Neuronal stem cell (in vitro differentiated cells): Measurements from ENCODE around the gene GPATCH4.
"Not testable (repeated sequence)": the region's sequence is repeated elsewhere in the genome, so short reads cannot be mapped to it uniquely, and the experiment has no call there.

Experiments
- DNase-seq: peaks from one replicate; pipeline ENCODE4 v3.0.0-alpha.2; 2013; ENCODE audit warnings: low spot score
- H2AFZ ChIP-seq: one replicate; pipeline ENCODE4 v1.6.1; 2013; ENCODE audit warnings: mild to moderate bottlenecking, low read length, inconsistent platforms
- H2AK5ac ChIP-seq: 2 replicates; pipeline ENCODE4 v1.6.1; 2013; ENCODE audit warnings: low read depth, mild to moderate bottlenecking, inconsistent platforms, low read length, moderate library complexity, mixed read lengths
- H2BK120ac ChIP-seq: 2 replicates; pipeline ENCODE4 v1.6.1; 2013; ENCODE audit warnings: low read depth, mild to moderate bottlenecking, inconsistent platforms, low read length, moderate library complexity, mixed read lengths
- H2BK12ac ChIP-seq: one replicate; pipeline ENCODE4 v1.6.1; 2013; ENCODE audit warnings: low read length, inconsistent platforms
- H2BK15ac ChIP-seq: 2 replicates; pipeline ENCODE4 v1.6.1; 2013; ENCODE audit warnings: mild to moderate bottlenecking, low read length, inconsistent platforms, mixed read lengths
- H2BK5ac ChIP-seq: one replicate; pipeline ENCODE4 v1.6.1; 2013; ENCODE audit warnings: inconsistent platforms, mild to moderate bottlenecking, low read length, moderate library complexity
- H3K14ac ChIP-seq: one replicate; pipeline ENCODE4 v1.6.1; 2013; ENCODE audit warnings: low read length, inconsistent platforms
- H3K18ac ChIP-seq: 2 replicates; pipeline ENCODE4 v1.6.1; 2013; ENCODE audit warnings: low read length, inconsistent platforms
- H3K23ac ChIP-seq: 2 replicates; pipeline ENCODE4 v1.6.1; 2013; ENCODE audit warnings: low read depth, mild to moderate bottlenecking, mixed read lengths, low read length, inconsistent platforms; ENCODE audit not compliant: poor library complexity
- H3K27ac ChIP-seq: replicated peaks from 3 replicates; pipeline ENCODE4 v1.5.1; 2013; ENCODE audit warnings: low read length, inconsistent platforms
- H3K27me3 ChIP-seq, 3 experiments: 2 replicates each; pipeline ENCODE4 v1.6.1; 2013; ENCODE audit warnings: low read length in 3 of 3, mild to moderate bottlenecking in 2 of 3, inconsistent platforms in 1 of 3, low read depth in 1 of 3, mixed read lengths in 1 of 3, moderate library complexity in 1 of 3; ENCODE audit not compliant: control insufficient read depth in 3 of 3, insufficient read depth in 3 of 3
- H3K36me3 ChIP-seq, 2 donors: replicated peaks in 1 of 2; 2 replicates each; pipeline ENCODE4 v1.6.1; 2013; ENCODE audit warnings: low read length in 2 of 2; ENCODE audit not compliant: control insufficient read depth in 2 of 2, insufficient read depth in 2 of 2
- H3K4ac ChIP-seq: 2 replicates; pipeline ENCODE4 v1.6.1; 2013; ENCODE audit warnings: inconsistent platforms, mild to moderate bottlenecking, low read length, moderate library complexity
- H3K4me1 ChIP-seq, 2 donors: 1 replicate in 1 of 2; 2 replicates in 1 of 2; pipeline ENCODE4 v1.6.1; 2013; ENCODE audit warnings: low read length in 2 of 2, low read depth in 1 of 2; ENCODE audit not compliant: control insufficient read depth in 2 of 2, insufficient read depth in 1 of 2
- H3K4me2 ChIP-seq: one replicate; pipeline ENCODE4 v1.6.1; 2013; ENCODE audit warnings: mild to moderate bottlenecking, low read length, inconsistent platforms; ENCODE audit not compliant: insufficient read depth, poor library complexity, severe bottlenecking
- H3K4me3 ChIP-seq, 2 donors: 2 replicates each; pipeline ENCODE4 v1.5.1; 2013; ENCODE audit warnings: low read length in 2 of 2, mild to moderate bottlenecking in 2 of 2, inconsistent platforms in 1 of 2, moderate library complexity in 1 of 2
- H3K79me1 ChIP-seq: one replicate; pipeline ENCODE4 v1.6.1; 2013; ENCODE audit warnings: low read depth, mild to moderate bottlenecking, inconsistent platforms, low read length, moderate library complexity
- H3K9ac ChIP-seq: one replicate; pipeline ENCODE4 v1.6.1; 2013; ENCODE audit warnings: mild to moderate bottlenecking, low read depth, low read length, inconsistent platforms; ENCODE audit not compliant: poor library complexity
- H3K9me3 ChIP-seq, 2 donors: replicated peaks in 1 of 2; 2 replicates each; pipeline versions ENCODE3 to v1.6.1; 2013; ENCODE audit warnings: low read length in 2 of 2, mild to moderate bottlenecking in 2 of 2, inconsistent platforms in 1 of 2, low read depth in 1 of 2, mixed read lengths in 1 of 2, moderate library complexity in 1 of 2; ENCODE audit not compliant: control insufficient read depth in 2 of 2, insufficient read depth in 1 of 2
- H4K8ac ChIP-seq: one replicate; pipeline ENCODE4 v1.6.1; 2013; ENCODE audit warnings: low read depth, mild to moderate bottlenecking, inconsistent platforms, low read length, moderate library complexity
- H4K91ac ChIP-seq: one replicate; pipeline ENCODE4 v1.6.1; 2013; ENCODE audit warnings: low read length, low read depth, mild to moderate bottlenecking, inconsistent platforms; ENCODE audit not compliant: poor library complexity
- WGBS, 2 donors: extraction: QIAGEN DNeasy Blood & Tissue Kit; methylation state at CpG; one replicate each; pipeline ENCODE4 v1.1.7; 2013; ENCODE audit warnings: missing lambda C conversion rate in 2 of 2, mixed read lengths in 1 of 2; ENCODE audit not compliant: insufficient read length in 2 of 2, insufficient replicate concordance in 1 of 2; ENCODE audit errors: extremely low coverage in 2 of 2; 5-methylcytosine and 5-hydroxymethylcytosine counted together

GPATCH4 gene

DNA sequence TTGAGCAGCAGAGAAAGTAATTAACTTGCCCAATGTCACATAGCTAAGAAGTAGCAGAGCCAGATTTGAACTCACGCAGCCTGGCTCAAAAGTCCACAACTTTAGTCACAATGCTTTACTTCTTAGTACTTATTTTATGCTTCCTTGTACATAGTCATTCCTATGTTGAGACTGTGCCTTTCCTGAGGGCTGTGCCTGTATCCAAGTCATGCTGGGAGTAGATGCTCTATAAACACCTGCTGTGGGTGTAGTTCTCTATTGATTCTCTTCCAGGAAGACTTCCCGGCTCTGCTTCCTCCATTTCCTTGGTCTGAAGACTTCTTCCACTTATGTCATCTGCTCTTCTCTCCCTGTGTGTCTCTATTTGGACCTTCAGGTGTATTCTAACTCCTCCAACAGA, 45.6 kb downstream of the GPATCH4 start:
- Histone ChIP-seq H2BK12ac (no peak overlapping the region), H3K27ac (no peak overlapping the region), H4K91ac (no peak overlapping the region), H2AK5ac (no peak overlapping the region), H2BK120ac (no peak overlapping the region), H3K9me3 (peaks cover 0 to 2% of the 10 kb centered on the region in 2 donors), H3K9ac (no peak overlapping the region), H4K8ac (no peak overlapping the region), H3K36me3 (peaks cover 43 to 77% of the 10 kb centered on the region in 2 donors), H3K18ac (no peak overlapping the region), H3K4me1 (no peaks in the 10 kb centered on the region), H3K23ac (no peak overlapping the region), H3K4ac (no peak overlapping the region), H3K27me3 (no peaks in the 10 kb centered on the region), H3K4me3 (no peak overlapping the region), H2AFZ (no peak overlapping the region), H2BK5ac (no peak overlapping the region), H3K4me2 (no peak overlapping the region), H3K79me1 (peaks cover 2% of the 10 kb centered on the region), H2BK15ac (no peak overlapping the region), H3K14ac (no peak overlapping the region)
- no peak for DNase-seq
- no CpG with 5 or more reads among the region's 2 CpGs for WGBS, 2 donors

DNA sequence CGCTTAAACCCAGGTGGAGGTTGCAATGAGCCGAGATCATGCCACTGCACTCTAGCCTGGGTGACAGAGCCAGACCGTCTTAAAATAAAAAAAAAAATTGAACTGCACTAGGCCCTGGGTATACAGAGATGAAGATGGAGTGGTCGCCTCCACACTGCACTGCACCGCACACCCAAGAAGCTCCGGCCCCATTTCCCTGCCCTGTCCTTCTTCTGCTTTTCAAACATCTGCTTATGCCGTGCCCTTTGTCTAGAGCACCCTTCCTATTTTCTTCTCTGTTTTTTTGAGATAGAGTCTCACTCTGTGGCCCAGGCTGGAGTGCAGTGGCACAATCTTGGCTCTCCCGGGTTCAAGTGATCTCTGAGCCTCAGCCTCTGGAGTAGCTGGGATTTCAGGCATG, 46.3 kb downstream of the GPATCH4 start:
- Histone ChIP-seq H2BK15ac (no peak overlapping the region), H3K23ac (no peak overlapping the region), H3K4me1 (no peaks in the 10 kb centered on the region), H3K27me3 (no peaks in the 10 kb centered on the region), H2BK120ac (no peak overlapping the region), H3K36me3 (peaks cover 43 to 77% of the 10 kb centered on the region in 2 donors), H4K91ac (no peak overlapping the region), H3K14ac (no peak overlapping the region), H4K8ac (no peak overlapping the region), H3K27ac (no peak overlapping the region), H3K9ac (no peak overlapping the region), H3K4ac (no peak overlapping the region), H3K79me1 (peaks cover 2% of the 10 kb centered on the region), H3K4me3 (no peak overlapping the region), H3K4me2 (no peak overlapping the region), H3K9me3 (peaks cover 0 to 2% of the 10 kb centered on the region in 2 donors), H3K18ac (no peak overlapping the region), H2BK12ac (no peak overlapping the region), H2AFZ (no peak overlapping the region), H2BK5ac (no peak overlapping the region), H2AK5ac (no peak overlapping the region)
- no peak for DNase-seq
- no CpG with 5 or more reads among the region's 8 CpGs for WGBS, 2 donors

DNA sequence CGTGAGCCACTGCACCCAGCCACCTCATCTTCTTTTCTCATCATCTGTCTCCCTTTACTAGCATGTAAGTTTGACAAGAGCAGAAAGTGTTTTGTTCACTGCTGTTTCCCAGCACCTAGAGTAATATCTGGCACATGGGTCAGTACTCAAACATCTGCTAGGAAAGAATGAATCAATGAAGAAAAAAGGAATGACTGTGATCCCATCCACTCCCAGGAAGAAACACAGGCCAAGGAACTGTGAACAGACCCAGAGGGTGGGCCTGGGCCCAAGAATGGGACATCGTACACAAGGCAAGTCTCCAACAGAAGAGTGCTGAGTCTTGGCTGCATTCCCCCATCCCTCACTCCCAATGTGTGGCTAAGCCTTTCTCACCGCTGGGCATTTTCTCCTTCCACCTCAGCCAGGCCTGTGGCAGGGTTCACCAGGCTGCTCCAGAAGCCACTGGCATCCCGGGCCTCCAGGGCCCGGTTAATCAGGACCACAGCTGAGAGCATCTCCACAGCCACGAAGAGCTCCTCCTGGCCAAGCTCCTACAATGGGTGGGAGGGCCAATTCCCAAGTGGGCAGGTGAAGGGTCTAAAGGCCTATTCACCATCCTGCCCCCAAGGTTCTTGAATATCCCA, 47.3 kb downstream of the GPATCH4 start:
- H3K27ac ChIP-seq, result no peak overlapping the region
- no peak overlapping the region for H3K4me3 ChIP-seq
- H2BK15ac ChIP-seq, result no peak overlapping the region
- H3K79me1 ChIP-seq, result peaks cover 2% of the 10 kb centered on the region
- H2BK120ac ChIP-seq, result no peak overlapping the region
- H4K91ac ChIP-seq, result no peak overlapping the region
- no peak overlapping the region for H2AK5ac ChIP-seq
- H2AFZ ChIP-seq, result no peak overlapping the region
- DNase-seq, result no peak
- H3K4me2 ChIP-seq, result no peak overlapping the region
- no peak overlapping the region for H2BK5ac ChIP-seq
- H3K9me3 ChIP-seq, result peaks cover 0 to 2% of the 10 kb centered on the region in 2 donors
- no peaks in the 10 kb centered on the region for H3K4me1 ChIP-seq
- no peak overlapping the region for H3K18ac ChIP-seq
- no peak overlapping the region for H4K8ac ChIP-seq
- no CpG with 5 or more reads among the region's 6 CpGs for WGBS, 2 donors
- no peak overlapping the region for H2BK12ac ChIP-seq
- no peak overlapping the region for H3K4ac ChIP-seq
- no peak overlapping the region for H3K14ac ChIP-seq
- no peak overlapping the region for H3K23ac ChIP-seq
- H3K27me3 ChIP-seq, result no peaks in the 10 kb centered on the region
- no peak overlapping the region for H3K9ac ChIP-seq
- peaks cover 40 to 76% of the 10 kb centered on the region in 2 donors for H3K36me3 ChIP-seq

DNA sequence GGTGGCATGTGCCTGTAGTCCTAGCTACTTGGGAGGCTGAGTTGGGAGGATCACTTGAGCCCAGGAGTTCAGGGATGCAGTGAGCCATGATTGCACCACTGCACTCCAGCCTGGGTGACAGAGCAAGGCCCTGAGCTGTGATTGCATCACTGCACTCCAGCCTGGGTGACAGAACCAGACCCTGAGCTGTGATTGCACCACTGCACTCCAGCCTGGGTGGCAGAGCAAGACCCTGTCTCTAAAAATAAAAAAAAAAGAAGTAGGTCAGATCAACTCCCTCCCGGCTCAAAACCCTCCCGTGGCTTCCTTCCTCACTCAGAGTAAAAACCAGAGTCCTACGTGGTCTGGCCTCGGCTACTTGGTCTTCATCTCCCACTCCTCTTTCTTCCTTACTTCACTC, 48.3 kb downstream of the GPATCH4 start:
- not testable (repeated sequence) for H2BK5ac ChIP-seq, H3K9me3 ChIP-seq, H2AK5ac ChIP-seq, H2BK12ac ChIP-seq, H3K4me1 ChIP-seq, H3K14ac ChIP-seq, DNase-seq, H2AFZ ChIP-seq, H3K4ac ChIP-seq, H3K4me2 ChIP-seq, H3K23ac ChIP-seq, H3K27me3 ChIP-seq, H2BK120ac ChIP-seq, H3K79me1 ChIP-seq, H3K27ac ChIP-seq, H2BK15ac ChIP-seq, H4K91ac ChIP-seq, H4K8ac ChIP-seq, H3K9ac ChIP-seq, H3K18ac ChIP-seq, H3K4me3 ChIP-seq
- WGBS, 2 donors, result no CpG with 5 or more reads among the region's 4 CpGs
- peaks cover 48 to 85% of the 10 kb centered on the region in 2 donors for H3K36me3 ChIP-seq
